ENCODE measurements around the gene ZNF536. TPM values are rescaled to one million over a fixed set of nuclear protein-coding genes. Genes with fewer than 3 reads are reported as not detected.

The ZNF536 gene
- total RNA-seq = 1 to 10 TPM; 4.3 to 7.6 (median 5.5) TPM

GRCh38 chr19:30371960-30372824, at the start of gene ZNF536:
Gene ZNF536 (plus strand): TSS chr19:30372384. CDS start chr19:30443563, 71,179 bp downstream.
- Histone ChIP-seq H3K9me3 (no peaks in the 10 kb centered on the region), H3K36me3 (no peaks in the 10 kb centered on the region), H3K27me3 (peaks cover 74% of the 10 kb centered on the region), H3K4me3 (no peak within 1 kb of the TSS), H3K27ac (no peak within 1 kb of the TSS), H3K4me1 (peaks cover 0 to 10% (median 0%) of the 10 kb centered on the region in 3 donors)
- no peak for ATAC-seq
- no peak for TF ChIP-seq POLR2AphosphoS5 (IDR thresholded peaks at IDR 0.05)
- TF ChIP-seq POLR2A (IDR thresholded peaks at IDR 0.05) = no peak
- no peak for TF ChIP-seq CTCF (IDR thresholded peaks at IDR 0.05)
- TF ChIP-seq EP300 (IDR thresholded peaks at IDR 0.05) = no peak
- 62 to 76% methylated on average over 8 to 9 of the region's 9 CpGs for WGBS, 2 donors (ENCODE audit: low coverage in 1 of 2)

GRCh38 chr19:30322641-30323320, 49.4 kb upstream of the ZNF536 start:
- H3K9me3 ChIP-seq = no peaks in the 10 kb centered on the region
- no peaks in the 10 kb centered on the region for H3K36me3 ChIP-seq
- TF ChIP-seq POLR2A (IDR thresholded peaks at IDR 0.05) = no peak
- no peak for TF ChIP-seq CTCF (IDR thresholded peaks at IDR 0.05)
- no peak for TF ChIP-seq EP300 (IDR thresholded peaks at IDR 0.05)
- TF ChIP-seq POLR2AphosphoS5 (IDR thresholded peaks at IDR 0.05) = no peak
- no peak for ATAC-seq
- no peaks in the 10 kb centered on the region for H3K4me1 ChIP-seq
- 78 to 94% methylated on average over 2 to 6 of the region's 6 CpGs for WGBS, 2 donors (ENCODE audit: low coverage in 1 of 2)
- peaks cover 7% of the 10 kb centered on the region for H3K27me3 ChIP-seq
- no peak overlapping the region for H3K27ac ChIP-seq
- H3K4me3 ChIP-seq = no peak overlapping the region

GRCh38 chr19:30323904-30324303, 48.3 kb upstream of the ZNF536 start:
- TF ChIP-seq POLR2AphosphoS5 (IDR thresholded peaks at IDR 0.05) (no peak), EP300 (IDR thresholded peaks at IDR 0.05) (no peak), CTCF (IDR thresholded peaks at IDR 0.05) (no peak), POLR2A (IDR thresholded peaks at IDR 0.05) (no peak)
- no peak overlapping the region for H3K27ac ChIP-seq
- H3K9me3 ChIP-seq = no peaks in the 10 kb centered on the region
- no peaks in the 10 kb centered on the region for H3K36me3 ChIP-seq
- H3K4me1 ChIP-seq = no peaks in the 10 kb centered on the region
- H3K4me3 ChIP-seq = no peak overlapping the region
- no peak for ATAC-seq
- peaks cover 7% of the 10 kb centered on the region for H3K27me3 ChIP-seq

- H3K27ac ChIP-seq = no peak overlapping the region
- H3K36me3 ChIP-seq = no peaks in the 10 kb centered on the region
- no peaks in the 10 kb centered on the region for H3K9me3 ChIP-seq
- WGBS, 2 donors (ENCODE audit: low coverage in 1 of 2) = 67% methylated on average over 1 of the region's 7 CpGs; no CpG with 5 or more reads in 1 of the 2 donors
- no peaks in the 10 kb centered on the region for H3K4me1 ChIP-seq
- no peak for ATAC-seq
- H3K4me3 ChIP-seq = no peak overlapping the region
- peaks cover 7% of the 10 kb centered on the region for H3K27me3 ChIP-seq
- TF ChIP-seq POLR2AphosphoS5 (IDR thresholded peaks at IDR 0.05) (no peak), EP300 (IDR thresholded peaks at IDR 0.05) (no peak), CTCF (IDR thresholded peaks at IDR 0.05) (no peak), POLR2A (IDR thresholded peaks at IDR 0.05) (no peak)
These were observed 47.2 kb upstream of the ZNF536 start for GRCh38 chr19:30324982-30325381.
